Panc1 (cell line): ENCODE measurements around the gene PGC. TPM values are rescaled to one million over a fixed set of nuclear protein-coding genes. Genes with fewer than 3 reads are reported as not detected.

Experiments used
- ATAC-seq: fragments of 200-7000 bp; cut with Tn5 transposase; 2 replicates; pipeline ENCODE4 v1.9.1; 2020; ENCODE audit warnings: mild to moderate bottlenecking, moderate library complexity
- BruUV-seq: library from RNA; stranded (reverse); fragments of 400-500 nt; replicated peaks from 2 replicates; lab custom pipeline; 2021; lab: Mats Ljungman, UMichigan
- CTCF ChIA-PET: fragments of 300-600 bp; sonication (Branson Sonifier 250); formaldehyde crosslinking; loops from one replicate; lab custom pipeline; 2022; ENCODE audit warnings: antibody characterized with exemption; lab: Charles Lee
- POLR2A ChIA-PET: fragments of 300-600 bp; sonication (Branson Sonifier 250); formaldehyde crosslinking; loops from one replicate; lab custom pipeline; 2022; ENCODE audit warnings: antibody characterized with exemption; lab: Charles Lee
- DNase-seq: peaks from one replicate; pipeline ENCODE4 v3.0.0-alpha.2; 2010; ENCODE audit warnings: low read depth, low spot score
- H3K27ac ChIP-seq: 2 replicates; pipeline ENCODE4 v1.5.1; 2011; ENCODE audit warnings: mild to moderate bottlenecking, low read length, inconsistent platforms
- H3K27me3 ChIP-seq: fragments of 200-500 bp; sonication (Bioruptor generic); 2 replicates; pipeline ENCODE4 v1.6.0; 2014; ENCODE audit warnings: low read length, inconsistent platforms; ENCODE audit not compliant: control insufficient read depth, insufficient read depth
- H3K36me3 ChIP-seq: fragments of 200-500 bp; sonication (Bioruptor generic); 2 replicates; pipeline ENCODE4 v1.5.1; 2014; ENCODE audit warnings: inconsistent platforms, mild to moderate bottlenecking, low read length, moderate library complexity; ENCODE audit not compliant: control insufficient read depth, insufficient read depth
- H3K4me1 ChIP-seq: 2 replicates; pipeline ENCODE4 v1.5.1; 2011; ENCODE audit warnings: inconsistent platforms, mild to moderate bottlenecking, low read length, moderate library complexity; ENCODE audit not compliant: control insufficient read depth, insufficient read depth
- H3K4me3 ChIP-seq, 2 experiments: 2 replicates each; pipeline ENCODE4 v1.5.1; 2011 to 2012; ENCODE audit warnings: low read depth in 2 of 2, low read length in 2 of 2, mild to moderate bottlenecking in 2 of 2, inconsistent platforms in 1 of 2, moderate library complexity in 1 of 2
- H3K9me3 ChIP-seq: fragments of 200-500 bp; sonication (Bioruptor generic); 2 replicates; pipeline ENCODE4 v1.5.1; 2014; ENCODE audit warnings: low read depth, mild to moderate bottlenecking, inconsistent platforms, low read length, moderate library complexity; ENCODE audit not compliant: control insufficient read depth, insufficient read depth
- POLR2AphosphoS5 ChIP-seq: IDR thresholded peaks from 2 replicates; pipeline ENCODE4 v1.6.1; 2012; ENCODE audit warnings: mild to moderate bottlenecking, low read depth, low read length, moderate library complexity
- SIN3A ChIP-seq: IDR thresholded peaks from 2 replicates; pipeline ENCODE4 v1.6.1; 2012; ENCODE audit warnings: low read depth, mild to moderate bottlenecking, low read length, moderate library complexity, borderline replicate concordance; ENCODE audit not compliant: insufficient read depth
- TCF7L2 ChIP-seq: IDR thresholded peaks from 2 replicates; pipeline ENCODE4 v1.6.1; 2011; ENCODE audit warnings: mild to moderate bottlenecking, low read depth, low read length, inconsistent platforms
- in situ Hi-C: cut with HindIII; loops from 2 replicates; pipeline ENCODE4 v1.10.0; 2016; ENCODE audit warnings: low sequenced_read_pairs, low pct_unique_long_range_greater_than_20kb
- intact Hi-C: fragments of 100-400 bp; cut with micrococcal nuclease; formaldehyde crosslinking; loops from one replicate; pipeline ENCODE4 v1.10.0; 2022; ENCODE audit not compliant: unreplicated experiment
- total RNA-seq: library from RNA; stranded (reverse); gene quantifications from one replicate; pipeline ENCODE4 v1.2.1, GENCODE V29; 2021; ENCODE audit not compliant: unreplicated experiment
- TF ChIP-seq, protein P1 (sequence below): fragments of 450-650 bp; IDR thresholded peaks from 2 replicates; pipeline ENCODE4 v1.5.1; 2017; ENCODE audit warnings: mild to moderate bottlenecking
- TF ChIP-seq, protein P2 (sequence below), 2 experiments: IDR thresholded peaks; 2 replicates each; pipeline ENCODE4 v1.6.1; 2011 to 2012; ENCODE audit warnings: low read depth in 2 of 2, control low read depth in 1 of 2, low read length in 1 of 2, mild to moderate bottlenecking in 1 of 2, moderate library complexity in 1 of 2; ENCODE audit not compliant: insufficient read depth in 1 of 2

Gene PGC
- total RNA-seq, 1 experiment from 2014 or later, result 0.18 TPM

DNA sequence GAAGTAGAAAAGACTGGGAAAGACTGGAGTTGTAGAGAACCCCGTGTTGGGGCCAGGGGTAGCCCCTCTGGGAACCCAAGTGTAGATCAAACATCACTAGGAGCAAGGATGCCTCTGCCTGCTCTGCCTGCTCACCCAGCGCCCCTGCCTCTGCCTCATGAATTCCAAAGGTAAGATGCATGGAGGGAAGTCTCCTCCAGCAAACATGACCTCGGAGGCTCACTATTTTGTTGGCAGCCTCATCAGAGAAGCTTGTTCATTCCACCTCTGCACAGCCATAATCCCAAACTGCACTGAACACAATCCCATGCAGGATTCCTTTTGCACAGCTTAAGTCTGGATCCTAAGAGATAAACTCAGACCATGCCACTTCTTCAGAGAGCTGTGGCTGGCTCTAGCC, 27.6 kb upstream of the PGC start:
- DNase-seq (no peak), ATAC-seq (no peak)
- Histone ChIP-seq H3K36me3 (peaks cover 2% of the 10 kb centered on the region; the same call in 1 of the 2 replicates), H3K4me3 (no peak overlapping the region), H3K9me3 (no peaks in the 10 kb centered on the region), H3K27ac (no peak overlapping the region), H3K27me3 (no peaks in the 10 kb centered on the region), H3K4me1 (peaks cover 5% of the 10 kb centered on the region)
- BruUV-seq, result no TSS peak
- POLR2A ChIA-PET, result no interaction called here
- in situ Hi-C loops, result no loop called here
- intact Hi-C loops, result loop anchor here (5.0 kb wide), 1 partner anchor 173 kb away; no protein-coding TSS in a partner anchor
- CTCF ChIA-PET, result no interaction called here
- TF ChIP-seq, protein P1, sequence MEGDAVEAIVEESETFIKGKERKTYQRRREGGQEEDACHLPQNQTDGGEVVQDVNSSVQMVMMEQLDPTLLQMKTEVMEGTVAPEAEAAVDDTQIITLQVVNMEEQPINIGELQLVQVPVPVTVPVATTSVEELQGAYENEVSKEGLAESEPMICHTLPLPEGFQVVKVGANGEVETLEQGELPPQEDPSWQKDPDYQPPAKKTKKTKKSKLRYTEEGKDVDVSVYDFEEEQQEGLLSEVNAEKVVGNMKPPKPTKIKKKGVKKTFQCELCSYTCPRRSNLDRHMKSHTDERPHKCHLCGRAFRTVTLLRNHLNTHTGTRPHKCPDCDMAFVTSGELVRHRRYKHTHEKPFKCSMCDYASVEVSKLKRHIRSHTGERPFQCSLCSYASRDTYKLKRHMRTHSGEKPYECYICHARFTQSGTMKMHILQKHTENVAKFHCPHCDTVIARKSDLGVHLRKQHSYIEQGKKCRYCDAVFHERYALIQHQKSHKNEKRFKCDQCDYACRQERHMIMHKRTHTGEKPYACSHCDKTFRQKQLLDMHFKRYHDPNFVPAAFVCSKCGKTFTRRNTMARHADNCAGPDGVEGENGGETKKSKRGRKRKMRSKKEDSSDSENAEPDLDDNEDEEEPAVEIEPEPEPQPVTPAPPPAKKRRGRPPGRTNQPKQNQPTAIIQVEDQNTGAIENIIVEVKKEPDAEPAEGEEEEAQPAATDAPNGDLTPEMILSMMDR, result no peak
- TF ChIP-seq SIN3A (no peak), TCF7L2 (no peak)

DNA sequence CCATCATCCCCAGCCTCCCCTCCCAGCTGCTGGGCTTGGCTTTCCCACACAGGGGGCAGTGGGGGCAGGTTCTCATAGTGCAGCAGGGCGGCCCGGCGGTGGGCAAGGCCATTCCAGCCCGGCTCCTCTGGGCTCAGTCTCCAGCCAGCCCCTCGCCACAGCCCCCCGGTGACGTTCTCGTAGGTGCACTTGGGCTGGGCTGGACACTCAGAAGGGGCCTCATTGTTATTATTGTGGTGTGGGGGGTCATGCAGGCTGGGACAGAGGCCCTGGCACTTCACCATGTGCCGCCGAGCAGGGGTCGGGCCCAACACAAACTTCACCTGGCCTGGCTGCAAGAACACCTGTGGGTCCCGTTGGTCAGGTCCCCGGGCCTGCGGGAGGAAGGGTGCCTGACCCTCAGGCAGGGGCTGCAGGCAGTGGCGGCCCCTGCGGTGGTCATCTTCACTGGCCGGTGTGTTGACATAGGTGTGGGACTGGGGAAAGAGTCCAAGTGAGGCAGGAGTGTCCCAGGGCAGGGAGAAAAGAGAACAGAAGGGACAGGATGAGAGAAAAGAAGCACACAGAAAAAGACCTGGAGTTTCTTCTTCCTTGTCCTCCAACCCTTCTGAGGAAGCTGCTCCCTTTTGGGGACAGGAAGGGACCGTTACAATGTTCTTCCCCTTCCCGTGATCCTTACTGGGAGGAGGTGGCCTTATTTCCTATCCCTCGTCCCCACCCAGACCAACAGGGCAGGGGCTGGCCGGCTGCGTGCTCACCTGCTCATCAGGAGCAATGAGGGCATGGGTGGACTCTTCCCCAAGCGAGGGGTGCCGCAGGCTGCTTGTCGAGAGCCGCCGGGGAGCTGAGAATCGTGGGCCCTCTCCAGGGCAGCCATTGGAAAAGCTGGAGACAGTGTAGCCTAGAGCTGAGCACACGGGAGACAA, 24.1 kb upstream of the PGC start:
- no TSS peak for BruUV-seq
- intact Hi-C loops, result no loop called here
- no peak overlapping the region for H3K27ac ChIP-seq
- CTCF ChIA-PET, result no interaction called here
- POLR2A ChIA-PET, result no interaction called here
- no peak overlapping the region for H3K4me3 ChIP-seq
- H3K4me1 ChIP-seq, result peaks cover 8% of the 10 kb centered on the region
- peaks cover 2% of the 10 kb centered on the region; the same call in 1 of the 2 replicates for H3K36me3 ChIP-seq
- TF ChIP-seq POLR2AphosphoS5 (no peak), SIN3A (no peak)
- TF ChIP-seq, protein P1, result no peak
- in situ Hi-C loops, result no loop called here
- no peaks in the 10 kb centered on the region for H3K27me3 ChIP-seq
- no peak for DNase-seq
- ATAC-seq, result no peak
- H3K9me3 ChIP-seq, result no peaks in the 10 kb centered on the region

DNA sequence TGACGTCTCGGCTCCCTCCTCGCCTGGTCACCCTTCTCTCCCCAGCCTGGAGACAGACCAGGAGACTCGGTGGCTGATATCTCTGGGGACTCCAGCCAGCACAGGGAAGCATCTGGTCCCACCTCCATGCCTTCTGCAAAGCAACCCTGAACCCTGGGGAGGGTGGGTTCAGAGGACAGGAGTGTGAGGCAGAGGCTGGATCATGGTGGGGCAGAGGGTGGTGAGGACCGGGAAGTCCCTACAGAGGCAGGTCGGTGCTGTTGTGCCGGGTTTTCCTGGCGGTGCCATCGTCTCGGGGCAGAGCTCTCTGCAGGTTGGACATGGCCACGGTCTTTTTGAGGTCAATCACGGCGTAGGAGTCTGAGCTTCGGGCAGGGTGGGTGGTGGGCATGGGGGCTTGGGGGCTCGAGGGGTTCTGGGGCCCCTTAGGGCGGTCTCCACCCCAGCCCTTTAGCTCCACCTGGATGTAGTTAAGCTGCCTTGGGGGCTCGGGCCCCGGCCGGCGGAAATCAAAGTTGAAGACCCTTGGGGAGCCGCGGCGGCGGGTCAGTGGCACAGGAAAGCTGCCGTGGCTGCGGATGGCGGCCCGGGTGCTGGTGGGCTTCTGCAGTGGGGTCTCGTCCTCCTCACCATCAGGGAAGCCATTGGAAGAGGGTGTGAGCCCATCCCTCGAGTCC, 23.3 kb upstream of the PGC start:
- no TSS peak for BruUV-seq
- Histone ChIP-seq H3K4me1 (peaks cover 8% of the 10 kb centered on the region), H3K36me3 (peaks cover under 1% of the 10 kb centered on the region; the same call in 1 of the 2 replicates), H3K9me3 (no peaks in the 10 kb centered on the region), H3K27me3 (no peaks in the 10 kb centered on the region), H3K27ac (no peak overlapping the region), H3K4me3 (no peak overlapping the region)
- ChIA-PET CTCF (interaction anchor here (0.6 kb wide), 1 partner anchor 73 kb away, joined by 3 read pairs; no protein-coding TSS in a partner anchor), POLR2A (no interaction called here)
- in situ Hi-C loops (no loop called here), intact Hi-C loops (no loop called here)
- DNase-seq (no peak), ATAC-seq (no peak)
- TF ChIP-seq, protein P1, result no peak
- TF ChIP-seq, protein P2, sequence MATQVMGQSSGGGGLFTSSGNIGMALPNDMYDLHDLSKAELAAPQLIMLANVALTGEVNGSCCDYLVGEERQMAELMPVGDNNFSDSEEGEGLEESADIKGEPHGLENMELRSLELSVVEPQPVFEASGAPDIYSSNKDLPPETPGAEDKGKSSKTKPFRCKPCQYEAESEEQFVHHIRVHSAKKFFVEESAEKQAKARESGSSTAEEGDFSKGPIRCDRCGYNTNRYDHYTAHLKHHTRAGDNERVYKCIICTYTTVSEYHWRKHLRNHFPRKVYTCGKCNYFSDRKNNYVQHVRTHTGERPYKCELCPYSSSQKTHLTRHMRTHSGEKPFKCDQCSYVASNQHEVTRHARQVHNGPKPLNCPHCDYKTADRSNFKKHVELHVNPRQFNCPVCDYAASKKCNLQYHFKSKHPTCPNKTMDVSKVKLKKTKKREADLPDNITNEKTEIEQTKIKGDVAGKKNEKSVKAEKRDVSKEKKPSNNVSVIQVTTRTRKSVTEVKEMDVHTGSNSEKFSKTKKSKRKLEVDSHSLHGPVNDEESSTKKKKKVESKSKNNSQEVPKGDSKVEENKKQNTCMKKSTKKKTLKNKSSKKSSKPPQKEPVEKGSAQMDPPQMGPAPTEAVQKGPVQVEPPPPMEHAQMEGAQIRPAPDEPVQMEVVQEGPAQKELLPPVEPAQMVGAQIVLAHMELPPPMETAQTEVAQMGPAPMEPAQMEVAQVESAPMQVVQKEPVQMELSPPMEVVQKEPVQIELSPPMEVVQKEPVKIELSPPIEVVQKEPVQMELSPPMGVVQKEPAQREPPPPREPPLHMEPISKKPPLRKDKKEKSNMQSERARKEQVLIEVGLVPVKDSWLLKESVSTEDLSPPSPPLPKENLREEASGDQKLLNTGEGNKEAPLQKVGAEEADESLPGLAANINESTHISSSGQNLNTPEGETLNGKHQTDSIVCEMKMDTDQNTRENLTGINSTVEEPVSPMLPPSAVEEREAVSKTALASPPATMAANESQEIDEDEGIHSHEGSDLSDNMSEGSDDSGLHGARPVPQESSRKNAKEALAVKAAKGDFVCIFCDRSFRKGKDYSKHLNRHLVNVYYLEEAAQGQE (IDR thresholded peaks at IDR 0.05; ENCODE audit: insufficient read depth in 1 of 2, low read depth in 2 of 2, low read length in 1 of 2), result no peak
- TF ChIP-seq SIN3A (no peak), TCF7L2 (no peak), POLR2AphosphoS5 (no peak)
